H54 (cell line): ENCODE results near the gene AVEN.
"Not testable (repeated sequence)": the region's sequence is repeated elsewhere in the genome, so short reads cannot be mapped to it uniquely, and the experiment has no call there.

Experiments used
- DNase-seq: peaks from one replicate; pipeline ENCODE4 v3.0.0; 2011; ENCODE audit warnings: low spot score, mixed read lengths; ENCODE audit not compliant: insufficient read length
- FAIRE-seq: peaks from 3 replicates; lab custom pipeline; 2011; peaks lifted over from hg19 to GRCh38; lab: Jason Lieb, UNC
- POLR2A ChIP-seq: IDR thresholded peaks from 2 replicates; pipeline ENCODE4 v1.6.1; 2011; ENCODE audit warnings: low read depth, mild to moderate bottlenecking, low read length

AVEN gene

DNA sequence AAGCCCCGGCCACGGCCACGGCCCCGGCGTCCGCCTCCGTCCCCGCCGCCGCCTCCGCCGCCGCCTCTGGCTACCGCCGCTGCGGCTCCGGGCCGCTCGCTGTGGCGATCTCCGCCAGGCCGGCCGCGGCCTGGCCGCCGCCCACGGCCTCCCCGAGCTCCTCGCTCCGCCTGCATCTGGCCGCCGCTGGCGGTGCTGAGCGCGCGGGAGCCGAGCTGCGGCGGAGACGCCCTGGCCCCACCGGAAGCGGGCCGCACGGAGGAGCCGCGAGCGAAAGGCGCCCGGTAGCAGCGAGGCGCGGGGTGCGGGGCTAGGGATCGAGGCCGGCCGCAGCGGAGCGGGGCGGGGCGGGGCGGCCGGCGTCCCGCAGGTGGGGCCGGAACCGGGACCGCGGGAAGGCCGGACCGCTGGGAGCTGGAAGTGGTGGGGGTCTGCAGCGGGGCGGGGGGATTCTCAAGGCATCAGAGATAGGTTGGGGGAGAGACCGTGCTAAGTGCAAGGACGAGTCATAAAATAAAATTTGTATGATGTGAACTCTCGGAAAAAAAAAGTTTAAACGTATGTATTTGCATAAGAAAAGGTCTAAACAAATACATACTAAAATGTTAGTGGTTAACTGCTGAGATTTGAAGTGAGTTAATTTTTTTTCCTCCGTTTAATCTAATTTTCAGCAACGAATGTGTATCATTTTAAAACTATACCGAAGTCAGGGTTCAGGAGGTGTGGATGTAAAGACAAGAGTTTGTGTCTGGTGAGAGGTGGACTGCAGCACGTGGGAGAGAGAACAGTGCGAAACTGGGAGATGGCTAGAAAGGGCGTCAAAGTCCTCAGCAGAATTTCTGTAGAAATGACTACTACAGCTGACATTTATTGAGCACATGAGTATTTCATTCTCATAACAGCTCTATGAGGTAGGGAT is at the start of gene AVEN:
TSS of gene AVEN (minus strand) at position 334 of the 919 bp plus-strand sequence. CDS start at position 176, 158 bp downstream.
- peak; percentile 58 for TF ChIP-seq POLR2A
- peak; percentile 18 for DNase-seq
- peak; percentile 66 for FAIRE-seq

DNA sequence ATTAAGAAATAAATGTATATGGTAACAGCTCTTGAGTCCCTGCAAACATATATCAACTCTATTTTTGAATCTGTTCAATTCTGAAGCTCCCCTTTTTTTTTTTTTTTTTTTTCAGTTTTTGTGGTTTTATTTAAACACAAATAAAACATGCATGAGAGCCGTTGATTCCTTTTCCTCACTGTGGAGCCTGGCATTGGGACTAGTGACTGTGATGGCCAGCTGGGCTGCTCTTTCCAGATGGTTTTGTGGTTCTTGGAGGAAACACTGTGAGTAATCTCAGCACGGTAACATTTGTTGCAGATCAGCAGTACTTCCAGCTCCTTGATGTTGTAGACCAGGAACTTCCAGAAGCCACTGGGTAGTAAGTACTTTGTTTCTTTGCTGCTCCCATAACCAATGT is 46.7 kb upstream of the AVEN start:
- DNase-seq (no peak), FAIRE-seq (no peak)
- TF ChIP-seq POLR2A = no peak

- DNase-seq = peak; percentile 15
- no peak for TF ChIP-seq POLR2A
- peak; percentile 84 for FAIRE-seq
Measured at GRCh38 chr15:34084086-34084485, 45.1 kb upstream of the AVEN start.

DNA sequence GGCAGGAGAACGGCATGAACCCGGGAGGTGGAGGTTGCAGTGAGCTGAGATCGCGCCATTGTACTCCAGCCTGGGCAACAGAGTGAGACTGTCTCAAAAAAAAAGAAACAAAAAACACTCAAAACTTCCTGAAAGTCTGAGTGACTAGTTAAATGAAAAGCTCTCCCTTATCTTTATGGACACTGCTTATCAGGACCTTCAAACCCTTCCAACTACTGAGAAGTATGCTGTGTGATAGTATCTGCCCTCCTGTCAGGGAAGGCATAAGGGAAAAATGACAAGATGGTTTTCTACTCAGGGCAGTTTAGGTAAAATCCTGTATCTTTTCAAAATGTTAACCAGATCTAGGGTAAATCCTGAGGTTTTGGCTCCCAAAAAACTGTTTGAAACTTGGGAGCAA is 40.9 kb upstream of the AVEN start:
- no peak for TF ChIP-seq POLR2A

DNA sequence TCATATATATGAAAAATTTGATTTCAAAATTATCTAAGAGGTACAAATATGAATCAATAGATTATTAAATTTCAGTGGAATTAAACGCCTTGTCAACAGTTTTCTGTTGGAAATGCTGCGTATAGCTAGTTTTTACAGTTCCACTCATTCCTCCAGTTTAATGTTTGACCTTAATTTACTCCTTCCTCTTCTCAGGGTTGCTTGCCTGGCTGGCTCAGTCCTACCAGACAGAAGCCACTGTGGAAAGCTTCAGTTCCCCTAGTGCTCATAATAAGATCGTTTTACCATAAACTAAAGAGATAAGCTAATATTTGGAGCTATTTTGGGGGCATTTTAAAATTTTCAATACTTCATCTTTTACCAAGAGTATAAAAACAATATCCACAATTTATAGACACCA is 39.9 kb upstream of the AVEN start:
- no peak for FAIRE-seq
- TF ChIP-seq POLR2A = no peak
- no peak for DNase-seq

More for the DNA sequence above, 40.9 kb upstream of the AVEN start:
- no peak for FAIRE-seq
- DNase-seq = no peak

- TF ChIP-seq POLR2A = no peak
- DNase-seq = no peak
- FAIRE-seq = no peak
Measured at GRCh38 chr15:34076785-34077184, 37.8 kb upstream of the AVEN start.

DNA sequence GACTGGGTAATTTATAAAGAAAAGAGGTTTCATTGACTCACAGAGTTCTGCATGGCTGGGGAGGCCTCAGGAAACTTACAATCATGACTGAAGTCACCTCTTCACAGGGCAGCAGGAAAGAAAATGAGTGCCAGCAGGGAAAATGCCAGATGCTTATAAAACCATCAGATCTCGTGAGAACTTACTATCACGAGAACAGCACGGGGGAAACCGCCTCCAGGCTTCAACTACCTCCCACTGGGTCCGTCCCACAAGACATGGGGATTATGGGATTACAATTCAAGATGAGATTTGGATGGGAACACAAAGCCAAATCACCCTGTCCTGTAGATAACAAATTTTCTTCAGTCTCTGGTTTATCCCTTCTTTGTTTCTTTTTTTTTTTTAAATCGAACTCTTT is 31.0 kb upstream of the AVEN start:
- DNase-seq (no peak), FAIRE-seq (no peak)
- TF ChIP-seq POLR2A = no peak

- no peak for TF ChIP-seq POLR2A
- DNase-seq (no peak), FAIRE-seq (no peak)
Measured at GRCh38 chr15:34065941-34066340, 26.9 kb upstream of the AVEN start.

DNA sequence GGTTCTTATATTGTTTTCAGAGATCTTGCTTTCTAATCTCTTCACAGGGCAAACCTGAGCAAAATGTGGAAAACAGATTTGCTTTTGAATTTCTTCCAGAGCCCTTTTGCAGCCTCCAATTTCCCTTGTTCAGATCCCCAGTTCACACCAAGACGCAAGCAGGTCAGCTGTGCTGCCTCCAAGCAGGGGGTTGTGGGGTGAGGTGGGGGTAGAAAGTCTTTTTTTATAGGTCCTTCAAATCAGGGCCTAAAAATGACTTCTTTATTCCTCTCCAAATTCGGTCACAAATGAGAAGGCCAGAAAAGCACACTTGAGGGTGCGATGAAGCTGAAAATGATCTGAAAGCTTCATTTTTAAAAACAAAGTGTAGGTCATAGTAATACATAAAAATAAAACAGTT is 26.3 kb upstream of the AVEN start:
- DNase-seq = no peak
- FAIRE-seq = no peak
- no peak for TF ChIP-seq POLR2A

DNA sequence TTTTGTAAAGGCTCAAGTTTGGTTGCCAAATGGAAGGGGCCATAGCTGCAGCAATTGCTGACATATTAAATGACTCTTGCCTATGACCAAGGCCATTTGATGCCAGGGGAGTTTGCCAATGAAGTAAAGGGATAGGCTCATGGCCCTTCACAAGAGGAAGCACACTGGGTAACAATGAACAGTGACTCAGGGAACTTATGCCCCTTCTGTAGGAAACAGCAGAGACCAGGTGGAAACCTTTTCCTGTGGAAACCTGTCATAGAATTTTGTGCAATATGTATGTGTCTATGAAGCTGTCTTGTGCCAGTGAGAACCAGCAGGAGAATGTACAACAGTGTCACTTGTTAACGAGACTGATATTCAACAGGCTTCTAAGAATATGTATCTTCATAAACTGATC is 25.4 kb upstream of the AVEN start:
- no peak for DNase-seq
- TF ChIP-seq POLR2A = no peak
- FAIRE-seq = no peak

DNA sequence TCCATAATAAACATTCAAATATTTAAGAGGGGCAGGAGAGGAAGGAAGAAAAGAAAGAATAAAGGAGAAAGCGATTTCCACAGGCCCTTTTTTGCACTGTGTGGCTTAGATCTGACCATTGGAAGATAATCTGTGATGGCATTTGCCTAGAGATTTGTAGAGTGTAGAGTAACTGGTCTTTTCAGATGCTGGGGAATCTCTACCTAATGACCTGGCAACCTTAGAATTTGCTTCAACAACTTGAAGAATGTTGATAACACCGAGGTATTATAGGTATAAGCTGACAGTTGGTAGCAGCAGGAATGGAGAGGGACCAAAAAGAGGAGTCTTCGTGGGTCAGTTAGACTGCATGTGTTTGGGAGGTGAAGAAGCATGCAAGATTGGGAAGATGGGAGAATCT is 20.9 kb upstream of the AVEN start:
- FAIRE-seq = no peak
- no peak for DNase-seq
- TF ChIP-seq POLR2A = no peak

DNA sequence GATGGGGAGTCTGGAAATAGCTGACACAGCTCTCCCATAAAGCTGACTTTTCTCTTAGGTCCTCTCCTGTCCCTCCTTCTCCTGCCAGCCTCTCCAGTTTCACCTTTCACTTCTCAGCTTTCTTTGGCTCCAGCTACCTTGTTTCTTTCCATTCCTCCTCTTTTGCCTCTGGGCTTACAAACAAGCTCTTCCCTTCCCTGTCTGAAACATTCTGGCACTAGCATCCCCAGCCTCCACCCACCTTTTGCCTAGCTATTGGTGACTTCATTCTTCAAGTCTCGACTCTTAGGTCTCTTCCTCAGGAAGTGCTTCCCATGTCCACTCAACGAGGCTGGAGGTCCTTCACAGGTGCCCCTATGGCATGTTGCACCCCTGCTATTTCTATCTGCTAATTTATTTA is 20.5 kb upstream of the AVEN start:
- TF ChIP-seq POLR2A = no peak
- DNase-seq (no peak), FAIRE-seq (no peak)

GRCh38 chr15:34056911-34057310 is 17.9 kb upstream of the AVEN start:
- FAIRE-seq (no peak), DNase-seq (no peak)

DNA sequence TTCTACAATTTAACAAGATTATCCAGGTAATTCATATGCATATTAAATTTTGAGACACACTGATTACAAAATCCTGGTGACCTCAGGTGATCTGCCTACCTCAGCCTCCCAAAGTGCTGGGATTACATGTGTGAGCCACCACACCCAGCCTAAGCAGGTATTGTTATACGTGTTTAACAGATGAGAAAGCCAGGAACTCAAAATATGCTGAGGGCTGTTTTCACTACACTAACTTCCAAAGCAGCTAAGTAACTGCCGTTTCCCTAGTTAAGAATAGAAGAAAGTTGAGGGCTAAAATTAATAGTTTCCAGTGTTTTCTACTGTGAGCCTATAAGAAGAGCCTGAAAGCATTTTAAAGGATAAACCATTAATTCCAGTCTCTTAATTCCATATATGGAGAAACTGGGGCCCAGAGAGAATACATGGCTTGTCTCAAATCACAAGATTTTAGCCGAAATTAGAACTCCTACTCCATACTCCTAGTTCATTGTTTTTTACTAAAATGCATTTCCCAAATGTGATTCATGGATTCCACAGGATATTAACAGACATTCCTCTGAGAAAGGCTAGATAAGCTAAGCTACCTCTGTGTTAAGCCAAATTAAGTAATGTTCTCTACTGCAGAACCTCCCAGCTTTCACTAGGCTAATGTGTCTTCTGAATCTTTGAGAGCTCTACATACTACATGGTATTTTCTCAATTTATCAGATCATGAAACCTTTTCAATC is 17.0 kb upstream of the AVEN start:
- FAIRE-seq (peak; percentile 90), DNase-seq (peak; percentile 25)
- TF ChIP-seq POLR2A = no peak

More at GRCh38 chr15:34056911-34057310, 17.9 kb upstream of the AVEN start:
- no peak for TF ChIP-seq POLR2A

GRCh38 chr15:34054081-34054707 is 15.2 kb upstream of the AVEN start:
- DNase-seq (no peak), FAIRE-seq (no peak)
- no peak for TF ChIP-seq POLR2A

- not testable (repeated sequence) for FAIRE-seq, DNase-seq
Measured at GRCh38 chr15:34050385-34050784, 11.4 kb upstream of the AVEN start.
